ENCODE measurements around the gene TUBGCP2. TPM values are rescaled to one million over a fixed set of nuclear protein-coding genes. Genes with fewer than 3 reads are reported as not detected.

TUBGCP2 gene
- total RNA-seq, 1 experiment from 2014 or later = 35.4 TPM

- TF ChIP-seq SRF (IDR thresholded peaks at IDR 0.05; ENCODE audit: low read depth) (no peak), POLR2A (IDR thresholded peaks at IDR 0.05; ENCODE audit: borderline replicate concordance, extremely low read depth, insufficient read depth, insufficient read length) (no peak), REST (IDR thresholded peaks at IDR 0.05; ENCODE audit: low read depth) (no peak), SP1 (IDR thresholded peaks at IDR 0.05; ENCODE audit: low read depth) (no peak)
Observed at GRCh38 chr10:133274751-133275683, 33.7 kb downstream of the TUBGCP2 start (continued).

GRCh38 chr10:133273534-133274143, 35.0 kb downstream of the TUBGCP2 start:
- ChIA-PET RAD21 (ENCODE audit: low non-redundant PET in 1 of 2, low total read pairs in 2 of 2, uncharacterized antibody in 2 of 2, unreplicated experiment in 2 of 2) (no interaction called here), CTCF (no interaction called here), POLR2A (no interaction called here)
- BruUV-seq (replicated peaks) = no TSS peak
- Histone ChIP-seq H3K4me1 (ENCODE audit: control insufficient read depth in 1 of 2, insufficient read depth in 2 of 2, low read length in 2 of 2) (no peaks in the 10 kb centered on the region), H3K79me2 (ENCODE audit: insufficient read depth, low read length) (no peaks in the 10 kb centered on the region), H3K4me2 (ENCODE audit: low read length) (no peak overlapping the region), H3K9me2 (ENCODE audit: insufficient read depth) (no peaks in the 10 kb centered on the region), H3K4me3 (replicated peaks in 1 of 2; ENCODE audit: low read depth in 1 of 2, low read length in 2 of 2) (no peak overlapping the region), H3K9ac (ENCODE audit: low read length) (no peak overlapping the region), H3K27ac (ENCODE audit: low read depth, low read length) (no peak overlapping the region), H3K27me3 (ENCODE audit: insufficient read depth, low read length) (no peaks in the 10 kb centered on the region), H4K20me1 (ENCODE audit: insufficient read depth) (no peaks in the 10 kb centered on the region), H3K9me3 (ENCODE audit: control insufficient read depth in 1 of 2, insufficient read depth in 1 of 2, low read depth in 1 of 2, low read length in 2 of 2) (no peaks in the 10 kb centered on the region), H2AFZ (ENCODE audit: low read depth, low read length, poor library complexity, severe bottlenecking) (no peak overlapping the region), H3K36me3 (ENCODE audit: control insufficient read depth in 1 of 2, insufficient read depth in 2 of 2, low read length in 2 of 2) (no peaks in the 10 kb centered on the region)
- ATAC-seq (no peak), DNase-seq (ENCODE audit: low read depth, low spot score) (no peak)
- intact Hi-C loops (cut with micrococcal nuclease) = no loop called here
- TF ChIP-seq ATF3 (IDR thresholded peaks at IDR 0.05) (no peak), ELF1 (IDR thresholded peaks at IDR 0.05; ENCODE audit: borderline replicate concordance, low read depth) (no peak), EGR1 (IDR thresholded peaks at IDR 0.05; ENCODE audit: low read depth) (no peak), MAX (IDR thresholded peaks at IDR 0.05) (no peak), CBX3 (IDR thresholded peaks at IDR 0.05; ENCODE audit: low read depth) (no peak), TCF7L2 (IDR thresholded peaks at IDR 0.05; ENCODE audit: borderline replicate concordance, extremely low read depth, insufficient read depth, insufficient read length) (no peak), JUND (IDR thresholded peaks at IDR 0.05) (no peak), ZNF274 (IDR thresholded peaks at IDR 0.05; ENCODE audit: low read depth, low read length) (no peak), FOSL1 (IDR thresholded peaks at IDR 0.05; ENCODE audit: low read depth) (no peak), EZH2 (IDR thresholded peaks at IDR 0.05) (no peak), SIN3A (IDR thresholded peaks at IDR 0.05; ENCODE audit: low read depth) (no peak)
